ENCODE measurements around the gene SOX2.

Gene SOX2

GRCh38 chr3:181711325-181712135, at the start of gene SOX2:
TSS of gene SOX2 (plus strand) at chr3:181711925. CDS start at chr3:181712361, 436 bp downstream.
- no peak for TF ChIP-seq TEAD4 (IDR thresholded peaks at IDR 0.05)
- TF ChIP-seq CEBPB (IDR thresholded peaks at IDR 0.05), result no peak

DNA sequence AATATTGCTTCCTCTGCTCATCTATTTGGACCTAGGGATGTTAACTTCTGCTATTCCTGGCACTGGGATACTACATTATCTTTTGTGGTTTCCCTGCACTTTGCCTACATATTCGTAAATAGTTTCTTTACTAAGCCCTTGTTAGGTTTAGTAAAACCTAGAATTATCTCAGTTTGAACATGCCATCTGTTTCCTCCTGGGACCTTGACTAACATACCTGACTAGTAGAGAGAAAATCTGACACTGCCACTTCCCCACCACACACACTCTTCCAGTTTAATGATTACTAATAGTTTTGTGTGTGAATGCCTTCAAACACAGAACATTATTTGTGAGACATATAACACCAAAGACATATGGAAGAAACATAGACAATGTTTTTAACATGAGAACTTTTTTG, 28.2 kb upstream of the SOX2 start:
- no peak for TF ChIP-seq RAD21 (IDR thresholded peaks at IDR 0.05; ENCODE audit: low read depth)
- no peak for TF ChIP-seq FOXM1 (IDR thresholded peaks at IDR 0.05; ENCODE audit: borderline replicate concordance, low read depth)
- TF ChIP-seq CEBPB (IDR thresholded peaks at IDR 0.05), result no peak
- no peak for TF ChIP-seq EP300 (IDR thresholded peaks at IDR 0.05; ENCODE audit: borderline replicate concordance)
- TF ChIP-seq TCF12 (IDR thresholded peaks at IDR 0.05; ENCODE audit: low read depth), result no peak
- no peak for TF ChIP-seq REST (IDR thresholded peaks at IDR 0.05; ENCODE audit: low read depth)
- no peak for TF ChIP-seq ZBTB7A (IDR thresholded peaks at IDR 0.05; ENCODE audit: low read depth)
- TF ChIP-seq NFIC (IDR thresholded peaks at IDR 0.05), result no peak
- TF ChIP-seq YY1 (IDR thresholded peaks at IDR 0.05; ENCODE audit: low read depth), result no peak
- TF ChIP-seq TAF1 (IDR thresholded peaks at IDR 0.05; ENCODE audit: low read depth), result no peak
- TF ChIP-seq USF1 (IDR thresholded peaks at IDR 0.05), result no peak

- TF ChIP-seq ZBTB7A (IDR thresholded peaks at IDR 0.05; ENCODE audit: low read depth) (no peak), EP300 (IDR thresholded peaks at IDR 0.05; ENCODE audit: borderline replicate concordance) (no peak), TAF1 (IDR thresholded peaks at IDR 0.05; ENCODE audit: low read depth) (no peak), TEAD4 (IDR thresholded peaks at IDR 0.05) (no peak), CEBPB (IDR thresholded peaks at IDR 0.05) (no peak), REST (IDR thresholded peaks at IDR 0.05; ENCODE audit: low read depth) (no peak), USF1 (IDR thresholded peaks at IDR 0.05) (no peak), NFIC (IDR thresholded peaks at IDR 0.05) (no peak), YY1 (IDR thresholded peaks at IDR 0.05; ENCODE audit: low read depth) (no peak), EGR1 (IDR thresholded peaks at IDR 0.05) (no peak), FOXM1 (IDR thresholded peaks at IDR 0.05; ENCODE audit: borderline replicate concordance, low read depth) (no peak), CREB1 (IDR thresholded peaks at IDR 0.05; ENCODE audit: low read depth) (no peak), RAD21 (IDR thresholded peaks at IDR 0.05; ENCODE audit: low read depth) (no peak), TCF12 (IDR thresholded peaks at IDR 0.05; ENCODE audit: low read depth) (no peak)
- TF ChIP-seq, protein P1, sequence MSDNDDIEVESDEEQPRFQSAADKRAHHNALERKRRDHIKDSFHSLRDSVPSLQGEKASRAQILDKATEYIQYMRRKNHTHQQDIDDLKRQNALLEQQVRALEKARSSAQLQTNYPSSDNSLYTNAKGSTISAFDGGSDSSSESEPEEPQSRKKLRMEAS (IDR thresholded peaks at IDR 0.05), result no peak
These were observed 24.5 kb upstream of the SOX2 start for GRCh38 chr3:181687190-181687589.

DNA sequence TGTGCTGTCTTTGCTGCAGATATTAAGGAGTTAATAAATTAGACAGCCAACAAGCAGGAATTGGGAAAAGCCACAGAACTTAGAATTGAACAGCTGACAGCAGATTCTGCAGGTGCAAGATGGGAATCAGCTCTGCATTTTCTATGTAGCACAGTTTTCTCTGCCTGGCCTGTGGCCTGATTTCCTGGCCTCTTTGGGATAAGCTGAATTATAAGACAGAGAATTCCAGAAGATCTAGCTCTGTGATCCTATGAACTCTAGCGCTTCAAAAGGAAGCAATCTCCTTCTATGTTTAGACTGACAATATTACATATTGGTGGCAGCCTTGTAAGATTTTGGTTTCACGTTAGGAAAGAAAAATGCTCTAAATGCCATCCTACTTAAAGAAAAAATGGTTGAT, 24.0 kb upstream of the SOX2 start:
- no peak for TF ChIP-seq EGR1 (IDR thresholded peaks at IDR 0.05)
- no peak for TF ChIP-seq TEAD4 (IDR thresholded peaks at IDR 0.05)
- TF ChIP-seq, protein P1 (IDR thresholded peaks at IDR 0.05), result no peak
- TF ChIP-seq EP300 (IDR thresholded peaks at IDR 0.05; ENCODE audit: borderline replicate concordance), result no peak
- TF ChIP-seq FOXM1 (IDR thresholded peaks at IDR 0.05; ENCODE audit: borderline replicate concordance, low read depth), result no peak

GRCh38 chr3:181689546-181689945, 22.2 kb upstream of the SOX2 start:
- TF ChIP-seq TCF12 (IDR thresholded peaks at IDR 0.05; ENCODE audit: low read depth), result no peak
- TF ChIP-seq EGR1 (IDR thresholded peaks at IDR 0.05), result no peak
- TF ChIP-seq TAF1 (IDR thresholded peaks at IDR 0.05; ENCODE audit: low read depth), result no peak

DNA sequence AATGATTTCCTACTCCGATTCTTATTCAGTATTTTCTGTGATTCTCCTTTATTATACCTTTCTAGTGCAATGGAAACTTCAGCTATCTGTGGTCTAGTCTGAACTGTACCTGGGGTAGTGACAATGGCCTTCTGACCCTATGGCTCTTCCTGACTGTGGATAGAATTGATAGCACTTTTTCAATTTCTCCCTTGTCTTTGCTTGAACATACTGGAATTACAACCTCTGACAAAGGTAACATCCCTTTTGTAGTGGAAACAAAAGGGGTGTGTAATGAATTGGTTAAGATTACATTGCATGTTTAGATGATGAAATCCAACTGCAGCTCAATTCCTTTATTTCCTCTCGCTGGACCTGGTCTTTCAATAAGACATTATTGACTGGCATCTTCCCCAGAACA, 21.0 kb upstream of the SOX2 start:
- TF ChIP-seq EGR1 (IDR thresholded peaks at IDR 0.05), result no peak
- TF ChIP-seq RAD21 (IDR thresholded peaks at IDR 0.05; ENCODE audit: low read depth), result no peak
- TF ChIP-seq NFIC (IDR thresholded peaks at IDR 0.05), result no peak
- no peak for TF ChIP-seq ZBTB7A (IDR thresholded peaks at IDR 0.05; ENCODE audit: low read depth)
- no peak for TF ChIP-seq USF1 (IDR thresholded peaks at IDR 0.05)

Data from Ishikawa (cell line).